H1 (cell line): ENCODE measurements around the gene UTP25. TPM values are rescaled to one million over a fixed set of nuclear protein-coding genes. Genes with fewer than 3 reads are reported as not detected.

Source experiments
- ZNF274 ChIP-seq: IDR thresholded peaks from 2 replicates; pipeline ENCODE4 v1.7.0; 2012; ENCODE audit warnings: low read length, borderline replicate concordance; ENCODE audit errors: extremely low read depth
- polyA plus RNA-seq, 7 experiments: library from polyadenylated mRNA; depleted of rRNA in 3 of 7; stranded (reverse) in 5 of 7; unstranded in 2 of 7; fragments of >200 nt in 5 of 7; fragments of 200-250 nt in 2 of 7; gene quantifications; 1 replicate in 5 of 7; 2 replicates in 1 of 7; 4 replicates in 1 of 7; pipeline versions ENCODE4 v1.2.1 to v1.2.3, GENCODE V29; 2011 to 2013; ENCODE audit warnings: missing spikeins in 2 of 7, mixed read lengths in 2 of 7
- total RNA-seq: library from RNA; stranded (reverse); fragmentation: NEBNext Ultra II Directional; extraction: Animal tissue kit (Norgen Biotek cat#: 25700); gene quantifications from 2 replicates; pipeline ENCODE4 v1.2.1, GENCODE V29; 2021
- TF ChIP-seq, protein P1 (sequence below): fragments of 300-600 bp; sonication (generic); IDR thresholded peaks from 2 replicates; pipeline ENCODE4 v1.7.1; 2012; ENCODE audit warnings: low read length, moderate library complexity, mild to moderate bottlenecking, inconsistent platforms; ENCODE audit not compliant: insufficient replicate concordance

The UTP25 gene
- total and polyA plus RNA-seq, 2 of the 8 experiments (the other 6 are each of a cell fraction or from before 2014, with no cell fraction given), result 4.0 to 7.6 TPM

DNA sequence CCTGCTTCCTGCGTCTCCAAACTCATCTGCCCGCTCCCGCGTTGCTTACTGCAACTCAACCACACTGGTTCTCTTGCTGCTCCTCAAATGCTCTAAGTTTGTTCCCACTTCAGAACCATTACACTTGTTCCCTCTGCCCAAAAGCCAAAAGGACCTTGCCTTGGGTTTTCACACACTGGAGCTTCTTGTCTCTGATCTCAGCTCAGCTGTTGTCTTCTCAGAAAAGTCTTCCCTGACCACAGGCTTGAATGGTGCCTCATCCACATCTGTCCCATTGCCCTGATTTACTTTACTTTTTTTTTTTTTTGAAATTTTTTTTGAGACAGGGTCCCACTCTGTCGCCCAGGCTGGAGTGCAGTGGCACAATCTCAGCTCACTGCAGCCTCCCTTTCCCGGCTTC, 66.0 kb downstream of the UTP25 start (continued):
- TF ChIP-seq, protein P1, sequence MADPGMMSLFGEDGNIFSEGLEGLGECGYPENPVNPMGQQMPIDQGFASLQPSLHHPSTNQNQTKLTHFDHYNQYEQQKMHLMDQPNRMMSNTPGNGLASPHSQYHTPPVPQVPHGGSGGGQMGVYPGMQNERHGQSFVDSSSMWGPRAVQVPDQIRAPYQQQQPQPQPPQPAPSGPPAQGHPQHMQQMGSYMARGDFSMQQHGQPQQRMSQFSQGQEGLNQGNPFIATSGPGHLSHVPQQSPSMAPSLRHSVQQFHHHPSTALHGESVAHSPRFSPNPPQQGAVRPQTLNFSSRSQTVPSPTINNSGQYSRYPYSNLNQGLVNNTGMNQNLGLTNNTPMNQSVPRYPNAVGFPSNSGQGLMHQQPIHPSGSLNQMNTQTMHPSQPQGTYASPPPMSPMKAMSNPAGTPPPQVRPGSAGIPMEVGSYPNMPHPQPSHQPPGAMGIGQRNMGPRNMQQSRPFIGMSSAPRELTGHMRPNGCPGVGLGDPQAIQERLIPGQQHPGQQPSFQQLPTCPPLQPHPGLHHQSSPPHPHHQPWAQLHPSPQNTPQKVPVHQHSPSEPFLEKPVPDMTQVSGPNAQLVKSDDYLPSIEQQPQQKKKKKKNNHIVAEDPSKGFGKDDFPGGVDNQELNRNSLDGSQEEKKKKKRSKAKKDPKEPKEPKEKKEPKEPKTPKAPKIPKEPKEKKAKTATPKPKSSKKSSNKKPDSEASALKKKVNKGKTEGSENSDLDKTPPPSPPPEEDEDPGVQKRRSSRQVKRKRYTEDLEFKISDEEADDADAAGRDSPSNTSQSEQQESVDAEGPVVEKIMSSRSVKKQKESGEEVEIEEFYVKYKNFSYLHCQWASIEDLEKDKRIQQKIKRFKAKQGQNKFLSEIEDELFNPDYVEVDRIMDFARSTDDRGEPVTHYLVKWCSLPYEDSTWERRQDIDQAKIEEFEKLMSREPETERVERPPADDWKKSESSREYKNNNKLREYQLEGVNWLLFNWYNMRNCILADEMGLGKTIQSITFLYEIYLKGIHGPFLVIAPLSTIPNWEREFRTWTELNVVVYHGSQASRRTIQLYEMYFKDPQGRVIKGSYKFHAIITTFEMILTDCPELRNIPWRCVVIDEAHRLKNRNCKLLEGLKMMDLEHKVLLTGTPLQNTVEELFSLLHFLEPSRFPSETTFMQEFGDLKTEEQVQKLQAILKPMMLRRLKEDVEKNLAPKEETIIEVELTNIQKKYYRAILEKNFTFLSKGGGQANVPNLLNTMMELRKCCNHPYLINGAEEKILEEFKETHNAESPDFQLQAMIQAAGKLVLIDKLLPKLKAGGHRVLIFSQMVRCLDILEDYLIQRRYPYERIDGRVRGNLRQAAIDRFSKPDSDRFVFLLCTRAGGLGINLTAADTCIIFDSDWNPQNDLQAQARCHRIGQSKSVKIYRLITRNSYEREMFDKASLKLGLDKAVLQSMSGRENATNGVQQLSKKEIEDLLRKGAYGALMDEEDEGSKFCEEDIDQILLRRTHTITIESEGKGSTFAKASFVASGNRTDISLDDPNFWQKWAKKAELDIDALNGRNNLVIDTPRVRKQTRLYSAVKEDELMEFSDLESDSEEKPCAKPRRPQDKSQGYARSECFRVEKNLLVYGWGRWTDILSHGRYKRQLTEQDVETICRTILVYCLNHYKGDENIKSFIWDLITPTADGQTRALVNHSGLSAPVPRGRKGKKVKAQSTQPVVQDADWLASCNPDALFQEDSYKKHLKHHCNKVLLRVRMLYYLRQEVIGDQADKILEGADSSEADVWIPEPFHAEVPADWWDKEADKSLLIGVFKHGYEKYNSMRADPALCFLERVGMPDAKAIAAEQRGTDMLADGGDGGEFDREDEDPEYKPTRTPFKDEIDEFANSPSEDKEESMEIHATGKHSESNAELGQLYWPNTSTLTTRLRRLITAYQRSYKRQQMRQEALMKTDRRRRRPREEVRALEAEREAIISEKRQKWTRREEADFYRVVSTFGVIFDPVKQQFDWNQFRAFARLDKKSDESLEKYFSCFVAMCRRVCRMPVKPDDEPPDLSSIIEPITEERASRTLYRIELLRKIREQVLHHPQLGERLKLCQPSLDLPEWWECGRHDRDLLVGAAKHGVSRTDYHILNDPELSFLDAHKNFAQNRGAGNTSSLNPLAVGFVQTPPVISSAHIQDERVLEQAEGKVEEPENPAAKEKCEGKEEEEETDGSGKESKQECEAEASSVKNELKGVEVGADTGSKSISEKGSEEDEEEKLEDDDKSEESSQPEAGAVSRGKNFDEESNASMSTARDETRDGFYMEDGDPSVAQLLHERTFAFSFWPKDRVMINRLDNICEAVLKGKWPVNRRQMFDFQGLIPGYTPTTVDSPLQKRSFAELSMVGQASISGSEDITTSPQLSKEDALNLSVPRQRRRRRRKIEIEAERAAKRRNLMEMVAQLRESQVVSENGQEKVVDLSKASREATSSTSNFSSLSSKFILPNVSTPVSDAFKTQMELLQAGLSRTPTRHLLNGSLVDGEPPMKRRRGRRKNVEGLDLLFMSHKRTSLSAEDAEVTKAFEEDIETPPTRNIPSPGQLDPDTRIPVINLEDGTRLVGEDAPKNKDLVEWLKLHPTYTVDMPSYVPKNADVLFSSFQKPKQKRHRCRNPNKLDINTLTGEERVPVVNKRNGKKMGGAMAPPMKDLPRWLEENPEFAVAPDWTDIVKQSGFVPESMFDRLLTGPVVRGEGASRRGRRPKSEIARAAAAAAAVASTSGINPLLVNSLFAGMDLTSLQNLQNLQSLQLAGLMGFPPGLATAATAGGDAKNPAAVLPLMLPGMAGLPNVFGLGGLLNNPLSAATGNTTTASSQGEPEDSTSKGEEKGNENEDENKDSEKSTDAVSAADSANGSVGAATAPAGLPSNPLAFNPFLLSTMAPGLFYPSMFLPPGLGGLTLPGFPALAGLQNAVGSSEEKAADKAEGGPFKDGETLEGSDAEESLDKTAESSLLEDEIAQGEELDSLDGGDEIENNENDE, result no peak
- no peak for TF ChIP-seq ZNF274
